ENCODE measurements around the gene OPN1MW. TPM values are rescaled to one million over a fixed set of nuclear protein-coding genes. Genes with fewer than 3 reads are reported as not detected.

OPN1MW gene
- total and polyA plus RNA-seq, 10 of the 15 experiments (the other 5 are each of a cell fraction or from before 2014, with no cell fraction given): not detected

DNA sequence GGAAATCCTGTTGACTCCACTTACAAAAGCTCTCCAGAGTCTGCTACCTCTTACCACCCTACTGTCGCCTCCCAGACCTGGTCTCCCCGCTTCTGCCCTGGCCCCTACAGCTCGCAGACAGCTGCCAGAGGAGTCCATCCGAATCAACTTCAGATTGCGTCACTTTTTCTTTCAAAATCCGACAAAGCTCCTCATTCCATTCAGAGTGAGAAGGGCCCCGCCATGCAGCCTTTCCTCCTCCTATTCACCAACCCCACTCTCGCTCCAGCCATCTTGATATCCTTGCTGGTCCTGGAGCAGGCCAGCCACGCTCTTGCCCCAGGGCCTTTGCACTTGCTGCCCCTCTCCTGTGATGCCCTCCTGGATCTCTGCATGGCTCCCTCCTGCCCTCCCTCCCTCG is 43.5 kb upstream of the OPN1MW start:
- 59% methylated on average over 9 of the region's 10 CpGs for WGBS (ENCODE audit: insufficient coverage, insufficient replicate concordance, low lambda C conversion rate, missing lambda C conversion rate)
- H3K79me2 ChIP-seq (ENCODE audit: control insufficient read depth, insufficient read depth, low read length): no peaks in the 10 kb centered on the region
- ATAC-seq: no peak
- H4K20me1 ChIP-seq (ENCODE audit: control insufficient read depth, insufficient read depth): no peaks in the 10 kb centered on the region
- intact Hi-C loops (cut with micrococcal nuclease; ENCODE audit: unreplicated experiment) (no loop called here), in situ Hi-C loops (cut with MboI) (loop anchor here (25.0 kb wide), 3 partner anchors 173 to 1273 kb away; partner anchors contain the start of genes G6PD and IKBKG)
- H3K4me2 ChIP-seq (ENCODE audit: control insufficient read depth, insufficient read depth): no peak overlapping the region
- no peak for FAIRE-seq
- no peaks in the 10 kb centered on the region for H3K36me3 ChIP-seq (ENCODE audit: control insufficient read depth in 2 of 2, insufficient read depth in 2 of 2, low read length in 1 of 2)
- TF ChIP-seq, protein P1, sequence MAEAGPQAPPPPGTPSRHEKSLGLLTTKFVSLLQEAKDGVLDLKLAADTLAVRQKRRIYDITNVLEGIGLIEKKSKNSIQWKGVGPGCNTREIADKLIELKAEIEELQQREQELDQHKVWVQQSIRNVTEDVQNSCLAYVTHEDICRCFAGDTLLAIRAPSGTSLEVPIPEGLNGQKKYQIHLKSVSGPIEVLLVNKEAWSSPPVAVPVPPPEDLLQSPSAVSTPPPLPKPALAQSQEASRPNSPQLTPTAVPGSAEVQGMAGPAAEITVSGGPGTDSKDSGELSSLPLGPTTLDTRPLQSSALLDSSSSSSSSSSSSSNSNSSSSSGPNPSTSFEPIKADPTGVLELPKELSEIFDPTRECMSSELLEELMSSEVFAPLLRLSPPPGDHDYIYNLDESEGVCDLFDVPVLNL (IDR thresholded peaks at IDR 0.05; ENCODE audit: low read depth, low read length): no peak
- no peak for TF ChIP-seq SMC3 (IDR thresholded peaks at IDR 0.05; ENCODE audit: borderline replicate concordance, low read length)
- TF ChIP-seq NFIC (IDR thresholded peaks at IDR 0.05; ENCODE audit: low read depth, low read length): no peak
- TF ChIP-seq IRF3 (IDR thresholded peaks at IDR 0.05): no peak
- no peak for TF ChIP-seq BCL3 (IDR thresholded peaks at IDR 0.05; ENCODE audit: borderline replicate concordance, insufficient read depth, low read depth, low read length, poor library complexity, severe bottlenecking)
- no peak for TF ChIP-seq NR2F1 (conservative IDR thresholded peaks at IDR 0.05)
- no peak for TF ChIP-seq MEF2A (IDR thresholded peaks at IDR 0.05; ENCODE audit: insufficient read depth, low read depth, low read length)
- BruUV-seq (replicated peaks): no TSS peak
- POLR2A ChIA-PET: no interaction called here
- no peak overlapping the region for H3K4me3 ChIP-seq
- RAD21 ChIA-PET (ENCODE audit: unreplicated experiment): interaction anchor here (1.0 kb wide), 1 partner anchor 192 kb away, joined by 3 read pairs; no protein-coding TSS in a partner anchor
- H3K9ac ChIP-seq (ENCODE audit: control insufficient read depth, insufficient read depth, low read length): no peak overlapping the region
- H3K27ac ChIP-seq (ENCODE audit: control insufficient read depth, insufficient read depth): no peak overlapping the region
- no peak for DNase-seq (ENCODE audit: low read depth, low spot score)
- no peaks in the 10 kb centered on the region for H3K4me1 ChIP-seq (ENCODE audit: control insufficient read depth, insufficient read depth, low read length)
- CTCF ChIA-PET: interaction anchor here (0.9 to 4.4 kb wide), 2 partner anchors 170 to 397 kb away, joined by 3 to 17 read pairs; no protein-coding TSS in a partner anchor
- no peaks in the 10 kb centered on the region; the same call in 2 of the 3 replicates for H3K9me3 ChIP-seq (replicated peaks; ENCODE audit: control insufficient read depth, insufficient read depth, low read length)
- H2AFZ ChIP-seq (ENCODE audit: control insufficient read depth, low read depth, low read length): no peak overlapping the region
- SMC1A ChIA-PET (ENCODE audit: uncharacterized antibody, unreplicated experiment): no interaction called here
- no peaks in the 10 kb centered on the region; a peak in 1 of 4 replicates for H3K27me3 ChIP-seq (replicated peaks in 1 of 2; ENCODE audit: control insufficient read depth in 2 of 2, insufficient read depth in 2 of 2, low read length in 1 of 2)

All from GM12878 (cell line).